Mesangial cell (primary cell): ENCODE measurements around the gene TUB. TPM values are rescaled to one million over a fixed set of nuclear protein-coding genes. Genes with fewer than 3 reads are reported as not detected.

Experiments
- total RNA-seq: library from RNA; depleted of rRNA; stranded (reverse); fragments of >200 nt; gene quantifications from 2 replicates; pipeline ENCODE4 v1.2.3, GENCODE V29; 2015

The TUB gene
- 3.7 and 4.3 TPM in 2 replicates for total RNA-seq

GRCh38 chr11:8080674-8081590 is at the start of gene TUB:
Gene TUB (plus strand): TSS chr11:8081211. CDS start chr11:8081511, 300 bp downstream.

Other genes with a start within 250 kb of the TUB start
- gene OR10A6, start 149.9 kb upstream of the TUB start, total RNA-seq: not detected in 2 replicates
- not detected in 2 replicates for gene OR10A3, start 139.5 kb upstream of the TUB start, total RNA-seq
- gene NLRP10, start 115.8 kb upstream of the TUB start, total RNA-seq: under 0.01 TPM in 1 of 2 replicates, not detected in the other
- gene EIF3F, start 93.9 kb upstream of the TUB start, total RNA-seq: 465 and 777 TPM in 2 replicates
- gene RIC3, start 87.8 kb downstream of the TUB start, total RNA-seq: 0.38 TPM in 1 of 2 replicates, not detected in the other
- not detected in 2 replicates for gene LMO1, start 182.7 kb downstream of the TUB start, total RNA-seq